ENCODE measurements around the gene TSPAN7. TPM values are rescaled to one million over a fixed set of nuclear protein-coding genes. Genes with fewer than 3 reads are reported as not detected.
A peak's percentile ranks its signal among the peaks of the same experiment; 100 is the strongest.

The TSPAN7 gene
- total and polyA plus RNA-seq, 9 of the 15 experiments (the other 6 are each of a cell fraction or from before 2014, with no cell fraction given), result 0.07 to 0.29 (median 0.12) TPM; not detected in 1

DNA sequence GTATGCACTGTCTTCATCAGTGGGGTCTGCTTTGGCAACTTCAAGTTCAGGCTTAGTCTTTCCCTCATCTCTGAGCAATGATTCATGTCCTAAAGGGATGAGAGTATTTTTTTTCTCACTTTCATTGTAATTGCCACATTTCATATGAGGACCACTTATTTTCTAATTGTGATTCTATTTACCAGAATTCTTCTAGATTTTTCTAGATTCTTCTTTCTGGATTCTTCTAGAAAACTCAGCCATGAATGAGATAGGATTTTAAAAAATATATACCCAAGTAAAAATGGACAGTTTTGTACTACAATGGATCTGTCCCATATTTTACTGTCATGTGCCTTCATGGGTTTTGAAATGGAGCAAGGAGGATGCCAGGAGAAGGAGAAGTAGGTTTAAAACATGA lies 78.4 kb downstream of the TSPAN7 start:
- BruUV-seq (replicated peaks), result no TSS peak
- ChIA-PET CTCF (ENCODE audit: low intra/inter-chr PET ratio) (no interaction called here), POLR2A (no interaction called here)
- no peak overlapping the region for H3K4me2 ChIP-seq (ENCODE audit: insufficient read depth, low read length)
- H3K27me3 ChIP-seq (ENCODE audit: control insufficient read depth in 2 of 2, insufficient read depth in 2 of 2, low read length in 2 of 2), result no peaks in the 10 kb centered on the region
- no peaks in the 10 kb centered on the region for H3K36me3 ChIP-seq (ENCODE audit: control insufficient read depth, insufficient read depth, low read length)
- no peaks in the 10 kb centered on the region for H4K20me1 ChIP-seq (replicated peaks; ENCODE audit: control insufficient read depth, insufficient read depth, low read length)
- no peak for TF ChIP-seq RBBP5 (IDR thresholded peaks at IDR 0.05; ENCODE audit: borderline replicate concordance, insufficient read depth, low read length, poor library complexity, severe bottlenecking)
- peak in 1 of 2 experiments; percentile 99; a peak in 2 of 4 replicates for TF ChIP-seq ARNT (IDR thresholded peaks at IDR 0.05)
- H3K79me2 ChIP-seq (ENCODE audit: control insufficient read depth, insufficient read depth, low read length), result no peaks in the 10 kb centered on the region
- H3K27ac ChIP-seq (ENCODE audit: extremely low read depth, low read depth, low read length), result no peak overlapping the region
- intact Hi-C loops (cut with micrococcal nuclease) (loop anchor here (5.0 to 10.0 kb wide), 2 partner anchors 163 to 185 kb away; partner anchors contain the start of gene MID1IP1), in situ Hi-C loops (cut with MboI) (no loop called here)
- peaks cover 2% of the 10 kb centered on the region for H3K9me1 ChIP-seq (ENCODE audit: control insufficient read depth, insufficient read depth, low read length)
- ATAC-seq, result no peak
- no peaks in the 10 kb centered on the region for H3K9me3 ChIP-seq (replicated peaks; ENCODE audit: control insufficient read depth, insufficient read depth, low read depth, low read length)
- no peak overlapping the region for H3K9ac ChIP-seq (ENCODE audit: insufficient read depth in 1 of 2, low read depth in 2 of 2, low read length in 2 of 2)
- no peak for DNase-seq (ENCODE audit: extremely low read depth in 1 of 4, low spot score in 3 of 4)
- no peak overlapping the region for H2AFZ ChIP-seq (ENCODE audit: low read depth, low read length)
- FAIRE-seq, result no peak
- H3K4me1 ChIP-seq (replicated peaks in 1 of 2; ENCODE audit: control insufficient read depth in 2 of 2, insufficient read depth in 2 of 2, low read length in 2 of 2), result peaks cover 8 to 59% of the 10 kb centered on the region in 2 experiments
- H3K4me3 ChIP-seq, result no peak overlapping the region

DNA sequence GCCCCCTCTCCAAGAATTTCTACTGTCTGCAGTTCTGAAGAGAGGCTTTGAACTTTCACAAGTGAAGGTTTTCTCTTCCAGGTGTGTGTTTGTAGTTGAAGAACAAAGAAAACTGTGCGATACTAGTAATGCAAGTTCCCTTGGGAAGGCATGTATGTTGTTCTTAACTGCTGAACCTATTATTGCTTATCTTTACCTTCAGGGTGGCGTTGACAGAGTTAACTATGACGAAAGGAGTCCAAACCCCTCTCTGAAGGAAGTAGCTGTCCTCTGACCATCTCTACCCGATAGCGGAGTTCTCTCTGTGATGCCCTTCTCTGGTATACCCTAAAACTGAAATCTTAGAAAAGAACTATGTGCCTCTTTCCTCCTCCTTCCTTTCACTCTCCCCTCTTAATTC lies 79.9 kb downstream of the TSPAN7 start:
- peak overlapping the region; percentile 43 for H3K4me2 ChIP-seq (ENCODE audit: insufficient read depth, low read length)
- H3K4me3 ChIP-seq, result no peak overlapping the region; the same call in 1 of the 2 replicates
- intact Hi-C loops (cut with micrococcal nuclease) (no loop called here), in situ Hi-C loops (cut with MboI) (no loop called here)
- FAIRE-seq (peak; percentile 85), ATAC-seq (peak; percentile 65), DNase-seq (ENCODE audit: extremely low read depth in 1 of 4, low spot score in 3 of 4) (peak in 3 of 4 experiments; percentile 9 to 38 (median 26))
- ChIA-PET POLR2A (interaction anchor here (0.9 to 1.0 kb wide), 2 partner anchors 12 to 13 kb away, joined by 3 read pairs; no protein-coding TSS in a partner anchor), CTCF (ENCODE audit: low intra/inter-chr PET ratio) (no interaction called here)
- BruUV-seq (replicated peaks), result no TSS peak
- no peaks in the 10 kb centered on the region for H3K79me2 ChIP-seq (ENCODE audit: control insufficient read depth, insufficient read depth, low read length)
- no peaks in the 10 kb centered on the region for H3K36me3 ChIP-seq (ENCODE audit: control insufficient read depth, insufficient read depth, low read length)
- no peaks in the 10 kb centered on the region for H3K27me3 ChIP-seq (ENCODE audit: control insufficient read depth in 2 of 2, insufficient read depth in 2 of 2, low read length in 2 of 2)
- H2AFZ ChIP-seq (ENCODE audit: low read depth, low read length), result peak overlapping the region; percentile 85
- 5% methylated on average over 5 of the region's 5 CpGs for WGBS (ENCODE audit: insufficient coverage, low coverage, missing lambda C conversion rate)
- peak overlapping the region in 1 of 2 experiments; percentile 49; a peak in 2 of 4 replicates for H3K9ac ChIP-seq (ENCODE audit: insufficient read depth in 1 of 2, low read depth in 2 of 2, low read length in 2 of 2)
- peaks cover 2% of the 10 kb centered on the region for H3K9me1 ChIP-seq (ENCODE audit: control insufficient read depth, insufficient read depth, low read length)
- no peaks in the 10 kb centered on the region for H4K20me1 ChIP-seq (replicated peaks; ENCODE audit: control insufficient read depth, insufficient read depth, low read length)
- H3K9me3 ChIP-seq (replicated peaks; ENCODE audit: control insufficient read depth, insufficient read depth, low read depth, low read length), result no peaks in the 10 kb centered on the region
- no peak overlapping the region; the same call in 2 of the 3 replicates for H3K27ac ChIP-seq (ENCODE audit: extremely low read depth, low read depth, low read length)
- H3K4me1 ChIP-seq (replicated peaks in 1 of 2; ENCODE audit: control insufficient read depth in 2 of 2, insufficient read depth in 2 of 2, low read length in 2 of 2), result peaks cover 8 to 44% of the 10 kb centered on the region in 2 experiments; a peak in 3 of 5 replicates
- TF ChIP-seq ARID3B (CRISPR knock-in tag; IDR thresholded peaks at IDR 0.05; ENCODE audit: borderline replicate concordance) (no peak), IRF2 (CRISPR knock-in tag; IDR thresholded peaks at IDR 0.05) (no peak), ZNF445 (CRISPR knock-in tag; IDR thresholded peaks at IDR 0.05; ENCODE audit: low read depth) (no peak), KLF16 (IDR thresholded peaks at IDR 0.05) (no peak), SMARCC2 (IDR thresholded peaks at IDR 0.05; ENCODE audit: low read depth) (no peak), L3MBTL2 (IDR thresholded peaks at IDR 0.05) (no peak), CBX8 (IDR thresholded peaks at IDR 0.05; ENCODE audit: borderline replicate concordance, extremely low read depth, low read depth, low read length, poor library complexity, severe bottlenecking) (no peak), HDAC6 (IDR thresholded peaks at IDR 0.05; ENCODE audit: low read depth, low read length) (no peak), ATF1 (CRISPR knock-in tag; IDR thresholded peaks at IDR 0.05) (no peak), ATF1 (tag; IDR thresholded peaks at IDR 0.05) (0 out of 2 replicates have a peak, but pooled peaks have one; percentile 23), SP1 (CRISPR knock-in tag; IDR thresholded peaks at IDR 0.05) (no peak), ELF2 (CRISPR knock-in tag; IDR thresholded peaks at IDR 0.05) (no peak), U2AF1 (optimal IDR thresholded peaks at IDR 0.05; ENCODE audit: low read depth, low read length) (no peak)
